HepG2 (cell line): Measurements from ENCODE around the gene C17orf75. TPM values are rescaled to one million over a fixed set of nuclear protein-coding genes. Genes with fewer than 3 reads are reported as not detected.

ENCODE experiments used
- ATAC-seq: fragments of 200-7000 bp; cut with Tn5 transposase; 3 replicates; pipeline ENCODE4 v1.9.1; 2020; ENCODE audit warnings: mild to moderate bottlenecking, moderate library complexity
- BruUV-seq: library from RNA; stranded (reverse); fragments of 400-500 nt; replicated peaks from 2 replicates; lab custom pipeline; 2021; lab: Mats Ljungman, UMichigan
- CTCF ChIA-PET: fragments of 300-600 bp; formaldehyde crosslinking; extraction: SDS; loops from one replicate; lab custom pipeline; 2021; ENCODE audit warnings: low total read pairs, inconsistent platforms, low intra/inter-chr PET ratio; lab: Yijun Ruan, JAX
- POLR2A ChIA-PET: fragments of 350-600 bp; sonication (Branson Sonifier 250); formaldehyde crosslinking; loops from one replicate; lab custom pipeline; 2020; ENCODE audit warnings: antibody characterized with exemption, inconsistent platforms; lab: Yijun Ruan, JAX
- DNase-seq: peaks from one replicate; pipeline ENCODE4 v3.0.0-alpha.2; 2015; ENCODE audit warnings: low spot score
- FAIRE-seq: peaks from 3 replicates; lab custom pipeline; 2011; peaks lifted over from hg19 to GRCh38; lab: Jason Lieb, UNC
- H2AFZ ChIP-seq: one replicate; pipeline ENCODE4 v1.6.1; 2011; ENCODE audit warnings: low read length, inconsistent platforms
- H3K27ac ChIP-seq: fragments of 300-600 bp; 3 replicates; pipeline ENCODE4 v1.8.0; 2011; ENCODE audit warnings: mixed run types, mild to moderate bottlenecking, mixed read lengths, low read length, inconsistent platforms; ENCODE audit not compliant: insufficient read depth; ENCODE audit errors: extremely low read length
- H3K27me3 ChIP-seq, 2 experiments: fragments of 200-600 bp in 1 of 2; 2 replicates in 1 of 2; 3 replicates in 1 of 2; pipeline versions ENCODE4 v1.6.0 to v1.8.0; 2011; ENCODE audit warnings: low read length in 2 of 2, mild to moderate bottlenecking in 2 of 2, moderate library complexity in 2 of 2, inconsistent platforms in 1 of 2; ENCODE audit not compliant: insufficient read depth in 2 of 2, control insufficient read depth in 1 of 2
- H3K36me3 ChIP-seq, 2 experiments: fragments of 200-600 bp in 1 of 2; replicated peaks in 1 of 2; 2 replicates in 1 of 2; 3 replicates in 1 of 2; pipeline versions ENCODE4 v1.5.1 to v1.8.0; 2011; ENCODE audit warnings: low read length in 2 of 2, inconsistent platforms in 1 of 2; ENCODE audit not compliant: insufficient read depth in 2 of 2, control insufficient read depth in 1 of 2
- H3K4me1 ChIP-seq: 2 replicates; pipeline ENCODE4 v1.5.1; 2012; ENCODE audit warnings: low read length, inconsistent platforms; ENCODE audit not compliant: insufficient read depth
- H3K4me2 ChIP-seq: 2 replicates; pipeline ENCODE4 v1.6.0; 2011; ENCODE audit warnings: low read depth, low read length, inconsistent platforms
- H3K4me3 ChIP-seq, 3 experiments: fragments of 200-600 bp in 1 of 3; sonication (generic), shearing (Covaris generic) in 1 of 3; replicated peaks in 1 of 3; 2 replicates each; pipeline ENCODE4 v1.5.1; 2011 to 2016; ENCODE audit warnings: low read length in 3 of 3, inconsistent platforms in 2 of 3, low read depth in 2 of 3, mild to moderate bottlenecking in 2 of 3, control low read depth in 1 of 3, mixed read lengths in 1 of 3; ENCODE audit not compliant: insufficient read depth in 1 of 3
- H3K79me2 ChIP-seq: one replicate; pipeline ENCODE4 v1.6.1; 2011; ENCODE audit warnings: low read length, inconsistent platforms; ENCODE audit not compliant: insufficient read depth
- H3K9ac ChIP-seq: 2 replicates; pipeline ENCODE4 v1.6.0; 2011; ENCODE audit warnings: mild to moderate bottlenecking, low read depth, low read length, inconsistent platforms; ENCODE audit not compliant: insufficient read depth
- H3K9me3 ChIP-seq: 2 replicates; pipeline ENCODE4 v1.5.1; 2012; ENCODE audit warnings: mild to moderate bottlenecking, low read length
- H4K20me1 ChIP-seq: 2 replicates; pipeline ENCODE4 v1.6.0; 2011; ENCODE audit warnings: inconsistent platforms, mild to moderate bottlenecking, low read length, moderate library complexity; ENCODE audit not compliant: insufficient read depth
- CHD2 ChIP-seq: IDR thresholded peaks from 2 replicates; pipeline ENCODE4 v1.6.1; 2011; ENCODE audit warnings: low read depth, low read length, improper control_type of control experiment
- FOXA1 ChIP-seq, 2 experiments: fragments of 450-650 bp in 1 of 2; sonication (generic) in 1 of 2; formaldehyde crosslinking in 1 of 2; IDR thresholded peaks; 2 replicates each; pipeline versions ENCODE4 v1.4.0 to v1.6.1; 2016 to 2020; ENCODE audit warnings: missing genetic modification reagents in 1 of 2
- GRHL1 ChIP-seq: sonication (generic); formaldehyde crosslinking; conservative IDR thresholded peaks from 2 replicates; pipeline ENCODE4 v1.8.0; 2022; ENCODE audit warnings: missing genetic modification reagents
- HIVEP1 ChIP-seq: sonication (generic); formaldehyde crosslinking; IDR thresholded peaks from 2 replicates; pipeline ENCODE4 v1.4.0; 2020; ENCODE audit warnings: mild to moderate bottlenecking, missing genetic modification reagents
- MAF1 ChIP-seq: sonication (generic); formaldehyde crosslinking; IDR thresholded peaks from 2 replicates; pipeline ENCODE4 v1.5.0; 2020; ENCODE audit warnings: missing genetic modification reagents, borderline replicate concordance
- PAX8 ChIP-seq: sonication (generic); formaldehyde crosslinking; IDR thresholded peaks from 2 replicates; pipeline ENCODE4 v1.8.0; 2022; ENCODE audit warnings: mild to moderate bottlenecking, missing genetic modification reagents, borderline replicate concordance
- SNAPC5 ChIP-seq: sonication (generic); formaldehyde crosslinking; IDR thresholded peaks from 2 replicates; pipeline ENCODE4 v1.8.1; 2023; ENCODE audit warnings: mild to moderate bottlenecking, missing genetic modification reagents, borderline replicate concordance
- STAT5B ChIP-seq: sonication (generic); formaldehyde crosslinking; IDR thresholded peaks from 2 replicates; pipeline ENCODE4 v1.4.0; 2020; ENCODE audit warnings: missing genetic modification reagents
- TBL1XR1 ChIP-seq: fragments of 150-350 bp; IDR thresholded peaks from 2 replicates; pipeline ENCODE4 v1.6.1; 2014; ENCODE audit warnings: borderline replicate concordance, low read length; ENCODE audit not compliant: partially characterized antibody
- ZNF205 ChIP-seq: IDR thresholded peaks from 2 replicates; pipeline ENCODE4 v1.6.1; 2018; ENCODE audit warnings: missing biosample characterization, missing genetic modification reagents
- ZNF207 ChIP-seq: fragments of 450-650 bp; IDR thresholded peaks from 2 replicates; pipeline ENCODE4 v1.6.1; 2016; ENCODE audit warnings: antibody characterized with exemption, borderline replicate concordance
- ZNF282 ChIP-seq: fragments of 450-650 bp; IDR thresholded peaks from 2 replicates; pipeline ENCODE4 v1.6.1; 2018; ENCODE audit not compliant: partially characterized antibody
- WGBS: methylation state at CpG from one replicate; pipeline ENCODE4 v1.1.6; 2017; ENCODE audit warnings: low lambda C conversion rate; 5-methylcytosine and 5-hydroxymethylcytosine counted together
- in situ Hi-C: cut with HindIII; loops from 2 replicates; pipeline ENCODE4 v1.10.0; 2017; ENCODE audit warnings: low pct_unique_long_range_greater_than_20kb; ENCODE audit not compliant: extremely low pct_ligation_motif_present
- intact Hi-C: fragments of 100-400 bp; cut with micrococcal nuclease; formaldehyde crosslinking; loops from one replicate; pipeline ENCODE4 v1.10.0; 2022; ENCODE audit not compliant: unreplicated experiment
- polyA plus RNA-seq, 8 experiments: library from polyadenylated mRNA; depleted of rRNA in 3 of 8; stranded (reverse) in 7 of 8; unstranded in 1 of 8; fragments of >200 nt; fragmentation: Illumina TruSeq in 4 of 8; extraction: Trizol in 4 of 8; gene quantifications; 2 replicates each; pipeline versions ENCODE4 v1.2.1 to v1.2.3, GENCODE V29; 2011 to 2016; ENCODE audit warnings: low read depth in 4 of 8, missing spikeins in 1 of 8, mixed read lengths in 1 of 8; ENCODE audit not compliant: insufficient read depth in 1 of 8
- total RNA-seq, 5 experiments: library from RNA; depleted of rRNA; stranded (reverse); fragments of >200 nt; fragmentation: Illumina TruSeq; extraction: Trizol; gene quantifications; 2 replicates each; pipeline ENCODE4 v1.2.3, GENCODE V29; 2016; ENCODE audit warnings: low read depth in 1 of 5

The C17orf75 gene
- total and polyA plus RNA-seq, 2 of the 13 experiments (the other 11 are each of a cell fraction or from before 2014, with no cell fraction given) = 16.2 to 33.0 TPM

DNA sequence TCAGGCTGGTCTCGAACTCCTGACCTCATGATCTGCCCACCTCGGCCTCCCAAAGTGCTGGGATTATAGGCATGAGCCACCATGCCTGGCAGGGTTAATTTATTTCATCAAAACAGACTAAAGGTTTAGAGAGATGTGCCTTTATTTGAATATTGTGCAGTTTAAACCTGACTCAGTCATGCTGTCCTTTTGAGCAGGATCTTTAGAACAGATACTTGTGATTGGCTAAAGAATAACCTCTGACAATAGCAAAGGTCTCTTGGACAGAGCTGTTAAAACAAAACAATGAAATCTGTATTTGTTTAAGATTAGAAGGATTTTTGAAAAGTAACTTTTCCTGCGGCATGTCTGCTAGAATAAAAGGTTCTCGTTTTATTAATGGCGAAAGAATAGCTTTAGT is 44.0 kb upstream of the C17orf75 start:
- Histone ChIP-seq H3K9me3 (no peaks in the 10 kb centered on the region), H3K4me2 (no peak overlapping the region), H3K27ac (no peak overlapping the region), H3K9ac (no peak overlapping the region), H3K27me3 (no peaks in the 10 kb centered on the region), H4K20me1 (peaks cover 4% of the 10 kb centered on the region; the same call in 1 of the 2 replicates), H3K4me3 (no peak overlapping the region), H3K36me3 (peaks cover 0 to 2% of the 10 kb centered on the region in 2 experiments; a peak in 2 of 5 replicates), H3K4me1 (peaks cover 67% of the 10 kb centered on the region), H3K79me2 (no peaks in the 10 kb centered on the region), H2AFZ (no peak overlapping the region)
- WGBS = 95% methylated on average over 5 of the region's 5 CpGs
- CTCF ChIA-PET = no interaction called here
- BruUV-seq = no TSS peak
- intact Hi-C loops (no loop called here), in situ Hi-C loops (no loop called here)
- POLR2A ChIA-PET = no interaction called here
- no peak for DNase-seq
- TF ChIP-seq HIVEP1 (CRISPR knock-in tag) = no peak
- TF ChIP-seq ZNF205 (CRISPR knock-in tag) = no peak
- TF ChIP-seq PAX8 (CRISPR knock-in tag) = no peak
- no peak for TF ChIP-seq FOXA1 (IDR thresholded peaks at IDR 0.05)
- TF ChIP-seq FOXA1 (CRISPR knock-in tag; IDR thresholded peaks at IDR 0.05) = no peak
- TF ChIP-seq STAT5B (CRISPR knock-in tag) = no peak
- no peak for TF ChIP-seq ZNF282
- no peak for TF ChIP-seq SNAPC5 (CRISPR knock-in tag)
- TF ChIP-seq MAF1 (CRISPR knock-in tag) = no peak
- TF ChIP-seq GRHL1 (CRISPR knock-in tag) = no peak
- TF ChIP-seq TBL1XR1 = no peak
- TF ChIP-seq ZNF207 = no peak
- no peak for TF ChIP-seq CHD2
- FAIRE-seq = no peak
- no peak for ATAC-seq
